Nephron progenitor cell (in vitro differentiated cells): ENCODE data around the gene PLA2R1.

Source experiments
- DNase-seq: peaks from one replicate; pipeline ENCODE4 v3.0.0; 2021
- H3K27ac Mint-ChIP-seq: 2 replicates; pipeline ENCODE4 v1.8.0; 2021; ENCODE audit warnings: mild to moderate bottlenecking, moderate library complexity, mixed read lengths
- H3K27me3 Mint-ChIP-seq: 2 replicates; pipeline ENCODE4 v1.8.0; 2021; ENCODE audit warnings: mild to moderate bottlenecking, low read depth, mixed read lengths; ENCODE audit not compliant: poor library complexity
- H3K36me3 Mint-ChIP-seq: 2 replicates; pipeline ENCODE4 v1.8.0; 2021; ENCODE audit warnings: low read depth, mixed read lengths
- H3K4me1 Mint-ChIP-seq: 2 replicates; pipeline ENCODE4 v1.8.0; 2021; ENCODE audit warnings: mixed read lengths
- H3K4me3 Mint-ChIP-seq: 2 replicates; pipeline ENCODE4 v1.8.0; 2021; ENCODE audit warnings: mild to moderate bottlenecking, moderate library complexity, mixed read lengths
- H3K9me3 Mint-ChIP-seq: 2 replicates; pipeline ENCODE4 v1.8.0; 2021; ENCODE audit warnings: mild to moderate bottlenecking, moderate library complexity, mixed read lengths
- TF ChIP-seq, protein P1 (sequence below): fragments of 200-600 bp; sonication (generic); IDR thresholded peaks from 2 replicates; pipeline ENCODE4 v1.5.0; 2021; ENCODE audit warnings: antibody characterized with exemption

The PLA2R1 gene

DNA sequence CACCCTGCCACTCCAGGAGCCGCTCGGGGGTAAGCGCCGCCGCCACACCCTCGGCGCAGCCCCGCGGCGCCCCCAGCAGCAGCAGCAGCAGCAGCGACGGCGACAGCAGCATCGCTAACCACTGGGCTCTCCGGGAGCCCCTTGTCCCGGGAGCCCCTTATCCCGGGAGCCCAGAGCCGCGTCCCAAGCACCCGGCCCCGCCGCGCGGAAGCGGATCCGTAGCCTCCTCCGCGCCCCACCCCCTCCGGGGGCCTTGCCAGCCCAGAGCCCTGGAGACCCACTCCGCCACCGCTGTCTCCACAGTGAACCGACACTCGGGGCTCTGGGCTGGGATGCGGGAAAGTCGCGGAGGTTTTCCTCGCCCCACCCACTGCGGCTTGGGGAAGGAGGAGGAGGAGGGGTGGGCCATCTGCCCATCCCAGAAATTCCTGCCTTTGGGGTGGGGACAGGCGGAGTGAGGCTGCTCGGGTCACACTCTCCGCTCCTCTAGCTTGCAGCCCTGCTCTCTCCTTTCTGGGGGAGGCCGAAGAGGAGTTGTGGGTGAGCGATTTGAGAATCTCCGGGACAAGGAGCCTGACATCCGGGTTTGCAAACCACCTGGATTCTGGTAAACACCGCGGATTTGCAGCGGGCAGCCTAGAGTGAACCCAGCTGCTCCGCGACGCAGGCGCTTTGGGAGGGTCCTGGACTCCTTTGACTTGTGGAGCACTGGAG is at the start of gene PLA2R1:
Gene PLA2R1, minus strand, starts transcription at position 324 of the 714 bp plus-strand sequence. Its CDS starts 212 bp downstream, at position 112.
- TF ChIP-seq, protein P1, sequence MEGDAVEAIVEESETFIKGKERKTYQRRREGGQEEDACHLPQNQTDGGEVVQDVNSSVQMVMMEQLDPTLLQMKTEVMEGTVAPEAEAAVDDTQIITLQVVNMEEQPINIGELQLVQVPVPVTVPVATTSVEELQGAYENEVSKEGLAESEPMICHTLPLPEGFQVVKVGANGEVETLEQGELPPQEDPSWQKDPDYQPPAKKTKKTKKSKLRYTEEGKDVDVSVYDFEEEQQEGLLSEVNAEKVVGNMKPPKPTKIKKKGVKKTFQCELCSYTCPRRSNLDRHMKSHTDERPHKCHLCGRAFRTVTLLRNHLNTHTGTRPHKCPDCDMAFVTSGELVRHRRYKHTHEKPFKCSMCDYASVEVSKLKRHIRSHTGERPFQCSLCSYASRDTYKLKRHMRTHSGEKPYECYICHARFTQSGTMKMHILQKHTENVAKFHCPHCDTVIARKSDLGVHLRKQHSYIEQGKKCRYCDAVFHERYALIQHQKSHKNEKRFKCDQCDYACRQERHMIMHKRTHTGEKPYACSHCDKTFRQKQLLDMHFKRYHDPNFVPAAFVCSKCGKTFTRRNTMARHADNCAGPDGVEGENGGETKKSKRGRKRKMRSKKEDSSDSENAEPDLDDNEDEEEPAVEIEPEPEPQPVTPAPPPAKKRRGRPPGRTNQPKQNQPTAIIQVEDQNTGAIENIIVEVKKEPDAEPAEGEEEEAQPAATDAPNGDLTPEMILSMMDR = no peak
- H3K36me3 Mint-ChIP-seq = peaks cover 5% of the 10 kb centered on the region
- no peak within 1 kb of the TSS for H3K27ac Mint-ChIP-seq
- peaks cover 54% of the 10 kb centered on the region for H3K27me3 Mint-ChIP-seq
- peaks cover 18% of the 10 kb centered on the region for H3K4me1 Mint-ChIP-seq
- peak within 1 kb of the TSS; percentile 84 for H3K4me3 Mint-ChIP-seq
- H3K9me3 Mint-ChIP-seq = peaks cover 19% of the 10 kb centered on the region
- DNase-seq = peak; percentile 78

- H3K4me3 Mint-ChIP-seq = no peak overlapping the region
- H3K9me3 Mint-ChIP-seq = peaks cover 13% of the 10 kb centered on the region
- no peak for DNase-seq
- TF ChIP-seq, protein P1 = no peak
- no peaks in the 10 kb centered on the region for H3K27me3 Mint-ChIP-seq
- H3K27ac Mint-ChIP-seq = peak overlapping the region; percentile 33
- peaks cover 15% of the 10 kb centered on the region for H3K4me1 Mint-ChIP-seq
- peaks cover 10% of the 10 kb centered on the region for H3K36me3 Mint-ChIP-seq
Measured at GRCh38 chr2:160110674-160111239, 48.3 kb upstream of the PLA2R1 start.

DNA sequence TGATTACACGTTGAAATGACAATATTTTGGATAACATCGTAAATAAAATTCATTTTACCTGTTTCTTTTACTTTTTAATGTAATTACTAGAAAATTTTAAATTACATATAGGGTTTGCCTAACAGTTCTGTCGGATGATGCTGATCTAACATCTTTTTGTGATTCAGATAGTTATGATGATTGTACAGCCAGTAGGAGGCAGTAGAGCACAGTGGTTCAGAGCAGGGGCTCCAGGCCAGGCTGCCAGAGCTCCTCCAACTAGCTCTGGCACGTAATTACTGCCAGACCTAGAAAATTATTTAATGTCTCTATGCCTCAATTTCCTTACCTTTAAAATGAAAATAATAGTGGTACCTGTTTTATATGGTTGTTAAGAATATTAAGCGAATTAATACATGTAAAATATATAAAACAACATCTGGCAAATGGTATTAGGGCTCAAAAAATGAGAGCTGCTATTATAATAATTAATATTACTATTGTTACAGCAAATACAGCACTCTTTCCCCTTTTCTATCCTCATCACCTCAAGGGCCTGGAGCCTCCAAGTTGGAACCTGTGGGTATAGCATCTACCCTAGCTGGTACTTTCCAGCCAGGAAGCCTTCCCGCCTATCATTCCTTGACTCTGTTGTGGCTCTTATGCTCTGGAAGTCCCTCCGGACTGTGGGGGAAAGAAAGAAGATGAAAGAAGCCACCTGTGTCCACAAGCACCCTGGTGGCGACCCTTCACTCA is 47.7 kb upstream of the PLA2R1 start:
- TF ChIP-seq, protein P1 = peak; percentile 89
- H3K27ac Mint-ChIP-seq = peak overlapping the region; percentile 33
- peak; percentile 67 for DNase-seq
- peaks cover 5% of the 10 kb centered on the region for H3K36me3 Mint-ChIP-seq
- peaks cover 15% of the 10 kb centered on the region for H3K4me1 Mint-ChIP-seq
- H3K4me3 Mint-ChIP-seq = no peak overlapping the region
- peaks cover 6% of the 10 kb centered on the region for H3K9me3 Mint-ChIP-seq
- no peaks in the 10 kb centered on the region for H3K27me3 Mint-ChIP-seq

GRCh38 chr2:160109243-160109642 is 46.8 kb upstream of the PLA2R1 start:
- H3K36me3 Mint-ChIP-seq = peaks cover 3% of the 10 kb centered on the region
- no peak overlapping the region for H3K27ac Mint-ChIP-seq
- H3K4me1 Mint-ChIP-seq = peaks cover 15% of the 10 kb centered on the region
- TF ChIP-seq, protein P1 = no peak
- no peak for DNase-seq
- no peaks in the 10 kb centered on the region for H3K27me3 Mint-ChIP-seq
- H3K9me3 Mint-ChIP-seq = peaks cover 3% of the 10 kb centered on the region
- H3K4me3 Mint-ChIP-seq = no peak overlapping the region

DNA sequence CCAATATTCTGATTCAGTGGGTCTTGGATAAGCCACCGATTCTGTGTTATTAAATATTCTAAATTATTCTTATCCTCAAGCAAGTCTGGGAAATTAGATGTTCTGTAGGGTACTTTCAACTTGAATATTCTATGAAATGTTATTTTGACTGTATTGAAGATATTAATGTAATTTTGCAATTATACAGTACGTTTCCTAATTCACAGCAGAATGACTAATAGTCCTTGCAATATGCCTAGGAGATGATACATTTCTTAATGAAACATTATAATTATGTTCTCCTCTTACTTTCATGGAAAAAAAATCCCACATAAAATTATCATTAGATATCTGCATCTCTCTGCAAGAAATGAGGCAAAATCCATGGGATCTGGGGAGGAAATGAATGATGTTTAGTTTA is 46.2 kb upstream of the PLA2R1 start:
- Mint-ChIP-seq H3K4me1 (peaks cover 15% of the 10 kb centered on the region), H3K27ac (no peak overlapping the region), H3K4me3 (no peak overlapping the region), H3K36me3 (no peaks in the 10 kb centered on the region), H3K27me3 (no peaks in the 10 kb centered on the region), H3K9me3 (no peaks in the 10 kb centered on the region)
- DNase-seq = no peak
- TF ChIP-seq, protein P1 = no peak
